Activated T-cell treated with anti-CD3 and anti-CD28 coated beads for 4 hours (primary cell): ENCODE data around the gene PHF11.

Experiments used
- DNase-seq: peaks from one replicate; pipeline ENCODE4 v3.0.0-alpha.2; 2020

PHF11 gene

GRCh38 chr13:49495783-49496762 is at the start of gene PHF11:
PHF11 (plus strand) TSS chr13:49495953; CDS start chr13:49496002, 49 bp downstream.
- peak; percentile 80 for DNase-seq

- no peak for DNase-seq
These were observed 49.3 kb upstream of the PHF11 start for GRCh38 chr13:49446473-49446872.

GRCh38 chr13:49448753-49449152 is 47.0 kb upstream of the PHF11 start:
- no peak for DNase-seq

- no peak for DNase-seq
These were observed 45.5 kb upstream of the PHF11 start for GRCh38 chr13:49450105-49450819.

- no peak for DNase-seq
These were observed 42.9 kb upstream of the PHF11 start for GRCh38 chr13:49452725-49453457.

GRCh38 chr13:49453465-49453864 is 42.3 kb upstream of the PHF11 start:
- DNase-seq, result no peak

- DNase-seq, result no peak
These were observed 41.3 kb upstream of the PHF11 start for GRCh38 chr13:49454388-49455006.

- DNase-seq, result no peak
These were observed 40.8 kb upstream of the PHF11 start for GRCh38 chr13:49455007-49455398.

GRCh38 chr13:49456156-49456555 is 39.6 kb upstream of the PHF11 start:
- no peak for DNase-seq

- DNase-seq, result no peak
These were observed 38.5 kb upstream of the PHF11 start for GRCh38 chr13:49457221-49457620.

- no peak for DNase-seq
These were observed 36.2 kb upstream of the PHF11 start for GRCh38 chr13:49459580-49459979.

GRCh38 chr13:49464085-49464484 is 31.7 kb upstream of the PHF11 start:
- DNase-seq, result no peak

- DNase-seq, result no peak
These were observed 31.0 kb upstream of the PHF11 start for GRCh38 chr13:49464621-49465325.

GRCh38 chr13:49466292-49466838 is 29.4 kb upstream of the PHF11 start:
- no peak for DNase-seq

GRCh38 chr13:49472186-49472585 is 23.6 kb upstream of the PHF11 start:
- DNase-seq, result no peak

- no peak for DNase-seq
These were observed 19.2 kb upstream of the PHF11 start for GRCh38 chr13:49476529-49476928.

GRCh38 chr13:49481788-49482187 is 14.0 kb upstream of the PHF11 start:
- DNase-seq, result no peak

GRCh38 chr13:49488563-49488962 is 7.2 kb upstream of the PHF11 start:
- DNase-seq, result no peak

- DNase-seq, result no peak
These were observed 1.1 kb upstream of the PHF11 start for GRCh38 chr13:49494645-49495044.

- peak; percentile 54 for DNase-seq
These were observed 1.1 kb downstream of the PHF11 start for GRCh38 chr13:49496837-49497236.

GRCh38 chr13:49497272-49497671 is 1.5 kb downstream of the PHF11 start:
- no peak for DNase-seq

- DNase-seq, result no peak
These were observed 2.5 kb downstream of the PHF11 start for GRCh38 chr13:49498206-49498605.
